Rectal smooth muscle tissue (tissue), 1 donor: ENCODE results near the gene RETREG1.
"Not testable (repeated sequence)": the region's sequence is repeated elsewhere in the genome, so short reads cannot be mapped to it uniquely, and the experiment has no call there.

Experiments used
- H3K27ac ChIP-seq: one replicate; pipeline ENCODE4 v1.7.0; 2013; ENCODE audit warnings: low read depth, low read length, inconsistent platforms
- H3K27me3 ChIP-seq: one replicate; pipeline ENCODE4 v1.7.0; 2013; ENCODE audit warnings: low read length; ENCODE audit not compliant: control insufficient read depth, insufficient read depth
- H3K36me3 ChIP-seq: one replicate; pipeline ENCODE4 v1.7.0; 2013; ENCODE audit warnings: low read length; ENCODE audit not compliant: control insufficient read depth, insufficient read depth
- H3K4me1 ChIP-seq: one replicate; pipeline ENCODE4 v1.7.0; 2013; ENCODE audit warnings: low read length; ENCODE audit not compliant: control insufficient read depth, insufficient read depth
- H3K4me3 ChIP-seq: one replicate; pipeline ENCODE4 v1.7.0; 2013; ENCODE audit warnings: low read length
- H3K9ac ChIP-seq: one replicate; pipeline ENCODE4 v1.7.0; 2013; ENCODE audit warnings: low read length

Gene RETREG1

DNA sequence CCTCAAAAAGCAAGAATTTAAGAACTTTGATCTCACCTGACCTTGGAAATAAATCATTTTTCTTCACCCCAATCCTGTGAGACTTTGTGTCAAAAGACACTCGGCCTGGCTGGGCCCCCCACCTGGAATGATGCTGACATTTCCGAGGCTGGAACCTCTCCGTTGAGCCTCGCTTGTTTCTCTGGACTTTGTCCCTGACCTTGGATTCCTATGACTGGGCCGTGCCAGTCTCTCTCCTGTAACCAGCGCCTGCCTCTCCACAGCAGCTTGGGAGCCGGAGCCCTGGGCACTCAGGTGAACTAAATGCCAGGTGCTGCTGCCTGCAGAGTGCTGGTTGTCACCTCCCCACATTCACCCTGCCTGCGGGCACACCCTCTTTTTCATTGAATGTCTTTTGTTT, 62.7 kb downstream of the RETREG1 start:
- no peak overlapping the region for H3K27ac ChIP-seq
- no peaks in the 10 kb centered on the region for H3K4me1 ChIP-seq
- no peak overlapping the region for H3K9ac ChIP-seq
- H3K27me3 ChIP-seq, result no peaks in the 10 kb centered on the region
- no peaks in the 10 kb centered on the region for H3K36me3 ChIP-seq
- no peak overlapping the region for H3K4me3 ChIP-seq

- H3K27me3 ChIP-seq, result no peaks in the 10 kb centered on the region
- no peak overlapping the region for H3K4me3 ChIP-seq
- no peaks in the 10 kb centered on the region for H3K36me3 ChIP-seq
- no peak overlapping the region for H3K27ac ChIP-seq
- no peaks in the 10 kb centered on the region for H3K4me1 ChIP-seq
- no peak overlapping the region for H3K9ac ChIP-seq
Measured at GRCh38 chr5:16552666-16553343, 64.0 kb downstream of the RETREG1 start.

- Histone ChIP-seq H3K36me3 (no peaks in the 10 kb centered on the region), H3K27me3 (no peaks in the 10 kb centered on the region), H3K4me1 (no peaks in the 10 kb centered on the region), H3K9ac (no peak overlapping the region), H3K4me3 (no peak overlapping the region), H3K27ac (no peak overlapping the region)
Measured at GRCh38 chr5:16551628-16552027, 65.2 kb downstream of the RETREG1 start.

- no peaks in the 10 kb centered on the region for H3K36me3 ChIP-seq
- no peak overlapping the region for H3K9ac ChIP-seq
- no peaks in the 10 kb centered on the region for H3K4me1 ChIP-seq
- no peak overlapping the region for H3K4me3 ChIP-seq
- H3K27me3 ChIP-seq, result no peaks in the 10 kb centered on the region
- no peak overlapping the region for H3K27ac ChIP-seq
Measured at GRCh38 chr5:16550316-16550952, 66.4 kb downstream of the RETREG1 start.

DNA sequence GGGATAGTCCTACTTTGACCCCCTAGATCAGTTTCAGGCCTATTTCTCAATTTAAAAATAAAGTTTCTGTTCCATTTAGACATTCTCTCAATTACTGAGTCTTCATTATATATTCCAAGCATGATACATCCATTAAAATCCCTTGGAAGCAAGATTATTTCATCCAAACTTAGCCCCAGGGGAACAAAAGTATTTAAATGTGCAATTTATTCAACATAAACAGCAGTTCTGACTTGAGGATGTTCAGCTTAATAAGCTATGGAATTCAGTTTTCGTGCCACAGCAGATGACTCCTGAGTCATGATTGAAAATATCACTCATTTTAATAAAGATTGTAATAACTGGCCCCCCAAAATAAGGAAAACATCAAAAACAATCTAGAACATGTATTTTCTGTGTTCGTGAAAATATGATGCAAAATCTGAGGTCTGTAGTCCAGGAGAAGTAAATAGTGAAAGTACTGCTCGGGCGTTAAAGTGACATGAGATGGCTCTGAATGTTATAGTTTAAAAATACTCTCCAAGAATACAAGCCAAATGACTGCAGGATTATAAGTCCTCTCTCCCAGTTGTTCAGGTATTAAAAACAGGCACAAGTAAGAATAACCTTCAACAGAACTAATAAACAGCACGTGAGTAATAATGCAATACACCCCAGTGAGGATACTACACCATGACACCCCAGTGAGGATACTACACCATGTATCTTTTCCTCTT, 67.1 kb downstream of the RETREG1 start:
- no peak overlapping the region for H3K27ac ChIP-seq
- H3K4me3 ChIP-seq, result no peak overlapping the region
- H3K4me1 ChIP-seq, result no peaks in the 10 kb centered on the region
- no peaks in the 10 kb centered on the region for H3K36me3 ChIP-seq
- H3K9ac ChIP-seq, result no peak overlapping the region
- no peaks in the 10 kb centered on the region for H3K27me3 ChIP-seq

DNA sequence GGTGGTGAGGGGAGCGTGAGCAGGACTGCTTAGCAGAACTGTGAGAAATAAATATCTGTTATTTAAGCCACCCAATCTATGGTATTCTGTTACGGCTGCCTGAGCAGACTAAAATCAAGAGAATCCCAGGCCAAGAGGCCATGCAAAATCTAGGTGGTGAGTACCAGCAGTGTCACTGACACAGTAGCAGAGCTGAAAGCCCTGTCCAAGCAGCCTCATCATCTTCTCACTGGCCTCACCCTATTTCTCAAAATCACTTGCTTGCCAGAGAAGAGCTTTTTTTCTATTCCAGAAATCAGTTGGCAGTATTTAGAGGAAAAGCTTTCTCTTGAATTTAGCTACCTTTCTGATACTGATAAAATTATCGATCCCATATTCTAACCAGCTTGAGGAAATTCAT, 68.0 kb downstream of the RETREG1 start:
- no peak overlapping the region for H3K4me3 ChIP-seq
- no peaks in the 10 kb centered on the region for H3K36me3 ChIP-seq
- no peaks in the 10 kb centered on the region for H3K27me3 ChIP-seq
- H3K9ac ChIP-seq, result no peak overlapping the region
- H3K4me1 ChIP-seq, result no peaks in the 10 kb centered on the region
- no peak overlapping the region for H3K27ac ChIP-seq

DNA sequence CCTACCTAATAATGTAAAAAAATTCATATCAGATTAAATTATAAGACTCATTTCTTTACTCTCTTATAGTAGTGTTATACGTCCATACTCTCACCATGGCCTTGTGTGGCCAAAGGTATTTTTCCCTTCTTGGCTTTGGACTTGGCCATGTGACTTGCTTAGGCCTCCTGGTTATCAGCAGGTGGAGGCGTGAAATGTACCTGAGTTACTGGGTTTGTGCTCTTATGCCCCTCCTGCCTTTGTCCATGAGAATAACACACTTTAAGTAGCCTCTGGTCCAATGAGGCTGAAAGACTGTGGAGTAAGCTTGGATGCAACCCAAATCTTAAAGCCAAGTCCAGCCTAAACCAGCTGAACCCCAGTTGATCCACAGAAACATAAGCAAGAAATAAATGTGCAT, 68.7 kb downstream of the RETREG1 start:
- no peaks in the 10 kb centered on the region for H3K27me3 ChIP-seq
- H3K27ac ChIP-seq, result no peak overlapping the region
- H3K9ac ChIP-seq, result no peak overlapping the region
- H3K4me3 ChIP-seq, result no peak overlapping the region
- H3K36me3 ChIP-seq, result no peaks in the 10 kb centered on the region
- H3K4me1 ChIP-seq, result no peaks in the 10 kb centered on the region

- Histone ChIP-seq H3K4me1 (no peaks in the 10 kb centered on the region), H3K36me3 (no peaks in the 10 kb centered on the region), H3K4me3 (no peak overlapping the region), H3K9ac (no peak overlapping the region), H3K27me3 (no peaks in the 10 kb centered on the region), H3K27ac (no peak overlapping the region)
Measured at GRCh38 chr5:16547200-16547842, 69.5 kb downstream of the RETREG1 start.

GRCh38 chr5:16546732-16547131, 70.1 kb downstream of the RETREG1 start:
- Histone ChIP-seq H3K36me3 (no peaks in the 10 kb centered on the region), H3K27ac (no peak overlapping the region), H3K9ac (no peak overlapping the region), H3K4me3 (no peak overlapping the region), H3K27me3 (no peaks in the 10 kb centered on the region), H3K4me1 (no peaks in the 10 kb centered on the region)

DNA sequence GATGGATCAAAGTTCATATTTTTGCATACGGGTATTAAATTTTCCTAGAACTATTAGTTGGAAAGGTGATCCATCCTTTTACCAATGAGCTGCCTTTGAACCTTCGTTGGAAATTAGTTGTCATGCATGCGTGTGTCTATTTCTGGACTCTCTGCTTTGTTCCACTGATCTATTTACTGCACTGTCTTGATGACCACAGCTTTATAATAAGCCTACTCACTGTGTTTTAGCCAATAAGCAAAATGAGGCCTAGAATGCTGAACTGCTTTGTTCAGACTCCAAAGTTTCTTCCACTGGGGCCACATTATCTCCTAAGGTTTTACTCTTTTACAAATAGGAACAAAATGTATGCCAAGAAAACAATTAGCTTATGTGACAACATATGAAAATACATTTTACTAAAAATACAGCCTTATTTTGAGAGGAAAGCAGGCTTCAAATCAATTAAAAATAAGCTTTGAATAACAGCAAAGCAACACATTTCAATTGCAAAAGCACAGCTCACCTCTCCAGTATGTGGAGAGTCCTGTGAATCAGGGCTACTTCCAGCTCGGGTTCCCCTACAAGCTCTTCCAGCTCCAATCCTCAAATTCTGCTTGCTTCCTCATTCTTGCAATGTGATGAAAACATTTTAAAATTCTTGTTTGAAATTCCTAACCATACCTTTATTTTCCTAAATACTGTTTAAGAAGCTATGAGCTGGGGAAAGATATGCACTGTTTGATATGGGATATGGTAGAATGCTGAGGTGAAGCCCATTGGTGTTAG, 72.0 kb downstream of the RETREG1 start:
- H3K27ac ChIP-seq, result no peak overlapping the region
- H3K9ac ChIP-seq, result no peak overlapping the region
- no peaks in the 10 kb centered on the region for H3K36me3 ChIP-seq
- no peaks in the 10 kb centered on the region for H3K27me3 ChIP-seq
- H3K4me3 ChIP-seq, result no peak overlapping the region
- H3K4me1 ChIP-seq, result no peaks in the 10 kb centered on the region

- H3K27ac ChIP-seq, H3K4me1 ChIP-seq, H3K27me3 ChIP-seq, H3K9ac ChIP-seq, H3K4me3 ChIP-seq, H3K36me3 ChIP-seq: not testable (repeated sequence)
Measured at GRCh38 chr5:16543206-16543605, 73.6 kb downstream of the RETREG1 start.

- H3K36me3 ChIP-seq, result no peaks in the 10 kb centered on the region
- H3K27ac ChIP-seq, result no peak overlapping the region
- H3K27me3 ChIP-seq, result no peaks in the 10 kb centered on the region
- no peak overlapping the region for H3K9ac ChIP-seq
- H3K4me1 ChIP-seq, result no peaks in the 10 kb centered on the region
- H3K4me3 ChIP-seq, result no peak overlapping the region
Measured at GRCh38 chr5:16542236-16542635, 74.6 kb downstream of the RETREG1 start.
